Lower leg skin (tissue), 4 donors: Measurements from ENCODE around the gene NRF1. TPM values are rescaled to one million over a fixed set of nuclear protein-coding genes. Genes with fewer than 3 reads are reported as not detected.

Experiments used
- DNase-seq, 2 donors: peaks; one replicate each; pipeline ENCODE4 v3.0.0-alpha.2; 2019; ENCODE audit warnings: low spot score in 2 of 2
- H3K4me3 ChIP-seq: fragments of 200-600 bp; sonication (generic); 2 replicates; pipeline ENCODE4 v1.5.1; 2017; ENCODE audit warnings: mild to moderate bottlenecking, low read depth; ENCODE audit not compliant: poor library complexity, severe bottlenecking
- CTCF ChIP-seq, 3 donors: fragments of 450-650 bp; IDR thresholded peaks; one replicate each; pipeline ENCODE4 v1.5.1; 2016; ENCODE audit warnings: antibody characterized with exemption in 3 of 3, mild to moderate bottlenecking in 3 of 3, moderate library complexity in 2 of 3
- POLR2A ChIP-seq, 2 donors: fragments of 450-650 bp; IDR thresholded peaks; one replicate each; pipeline ENCODE4 v1.6.1; 2016 to 2017; ENCODE audit warnings: antibody characterized with exemption in 2 of 2, mild to moderate bottlenecking in 1 of 2, moderate library complexity in 1 of 2
- WGBS, 2 donors: methylation state at CpG; one replicate each; pipeline ENCODE4 v1.1.5; 2018; 5-methylcytosine and 5-hydroxymethylcytosine counted together
- intact Hi-C: fragments of 100-400 bp; cut with DNase I; formaldehyde crosslinking; loops from one replicate; pipeline ENCODE4 v1.15.0; 2023; ENCODE audit warnings: low total_unique reads
- total RNA-seq, 4 donors: library from RNA; depleted of rRNA; stranded (reverse); fragments of >200 nt; gene quantifications; one replicate each; pipeline ENCODE4 v1.1.0, GENCODE V29; 2016

NRF1 gene
- total RNA-seq, 4 donors from 2014 or later, result 16.4 to 22.6 (median 18.9) TPM

- 92 to 97% methylated on average over 7 of the region's 7 CpGs for WGBS, 2 donors
- intact Hi-C loops, result no loop called here
- TF ChIP-seq CTCF (IDR thresholded peaks at IDR 0.05) (no peak), POLR2A (IDR thresholded peaks at IDR 0.05) (no peak)
- no peak for DNase-seq
- H3K4me3 ChIP-seq, result no peak overlapping the region
These were observed 138.6 kb downstream of the NRF1 start for GRCh38 chr7:129750091-129750490.

- no peak overlapping the region for H3K4me3 ChIP-seq
- intact Hi-C loops, result no loop called here
- 86 to 99% methylated on average over 3 of the region's 3 CpGs for WGBS, 2 donors
- TF ChIP-seq CTCF (IDR thresholded peaks at IDR 0.05), result no peak
- no peak for TF ChIP-seq POLR2A (IDR thresholded peaks at IDR 0.05)
- no peak for DNase-seq
These were observed 139.0 kb downstream of the NRF1 start for GRCh38 chr7:129750501-129750900.

GRCh38 chr7:129751916-129752315 lies 140.4 kb downstream of the NRF1 start:
- H3K4me3 ChIP-seq, result no peak overlapping the region
- TF ChIP-seq CTCF (IDR thresholded peaks at IDR 0.05), result no peak
- TF ChIP-seq POLR2A (IDR thresholded peaks at IDR 0.05), result no peak
- intact Hi-C loops, result no loop called here
- WGBS, 2 donors, result 50 to 55% methylated on average over 1 of the region's 1 CpG
- DNase-seq, result no peak

GRCh38 chr7:129752760-129753159 lies 141.2 kb downstream of the NRF1 start:
- TF ChIP-seq POLR2A (IDR thresholded peaks at IDR 0.05) (no peak), CTCF (IDR thresholded peaks at IDR 0.05) (no peak)
- no peak for DNase-seq
- 87 to 91% methylated on average over 6 of the region's 6 CpGs for WGBS, 2 donors
- H3K4me3 ChIP-seq, result no peak overlapping the region
- intact Hi-C loops, result no loop called here

- 89 to 96% methylated on average over 2 of the region's 2 CpGs for WGBS, 2 donors
- TF ChIP-seq POLR2A (IDR thresholded peaks at IDR 0.05) (no peak), CTCF (IDR thresholded peaks at IDR 0.05) (no peak)
- intact Hi-C loops, result no loop called here
- no peak for DNase-seq
- no peak overlapping the region for H3K4me3 ChIP-seq
These were observed 142.9 kb downstream of the NRF1 start for GRCh38 chr7:129754406-129754805.

GRCh38 chr7:129757991-129758390 lies 146.5 kb downstream of the NRF1 start:
- WGBS, 2 donors, result 92 to 99% methylated on average over 5 of the region's 5 CpGs
- TF ChIP-seq CTCF (IDR thresholded peaks at IDR 0.05) (no peak), POLR2A (IDR thresholded peaks at IDR 0.05) (no peak)
- intact Hi-C loops, result no loop called here
- no peak for DNase-seq
- no peak overlapping the region for H3K4me3 ChIP-seq
